GM19467 (cell line): ENCODE results near the gene CLMP.

Source experiments
- ATAC-seq: cut with Tn5 transposase; IDR thresholded peaks from one replicate; pipeline ENCODE4 v1.9.1; 2021; ENCODE audit warnings: mild to moderate bottlenecking, moderate library complexity; ENCODE audit not compliant: unreplicated experiment

The CLMP gene, protein sequence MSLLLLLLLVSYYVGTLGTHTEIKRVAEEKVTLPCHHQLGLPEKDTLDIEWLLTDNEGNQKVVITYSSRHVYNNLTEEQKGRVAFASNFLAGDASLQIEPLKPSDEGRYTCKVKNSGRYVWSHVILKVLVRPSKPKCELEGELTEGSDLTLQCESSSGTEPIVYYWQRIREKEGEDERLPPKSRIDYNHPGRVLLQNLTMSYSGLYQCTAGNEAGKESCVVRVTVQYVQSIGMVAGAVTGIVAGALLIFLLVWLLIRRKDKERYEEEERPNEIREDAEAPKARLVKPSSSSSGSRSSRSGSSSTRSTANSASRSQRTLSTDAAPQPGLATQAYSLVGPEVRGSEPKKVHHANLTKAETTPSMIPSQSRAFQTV

DNA sequence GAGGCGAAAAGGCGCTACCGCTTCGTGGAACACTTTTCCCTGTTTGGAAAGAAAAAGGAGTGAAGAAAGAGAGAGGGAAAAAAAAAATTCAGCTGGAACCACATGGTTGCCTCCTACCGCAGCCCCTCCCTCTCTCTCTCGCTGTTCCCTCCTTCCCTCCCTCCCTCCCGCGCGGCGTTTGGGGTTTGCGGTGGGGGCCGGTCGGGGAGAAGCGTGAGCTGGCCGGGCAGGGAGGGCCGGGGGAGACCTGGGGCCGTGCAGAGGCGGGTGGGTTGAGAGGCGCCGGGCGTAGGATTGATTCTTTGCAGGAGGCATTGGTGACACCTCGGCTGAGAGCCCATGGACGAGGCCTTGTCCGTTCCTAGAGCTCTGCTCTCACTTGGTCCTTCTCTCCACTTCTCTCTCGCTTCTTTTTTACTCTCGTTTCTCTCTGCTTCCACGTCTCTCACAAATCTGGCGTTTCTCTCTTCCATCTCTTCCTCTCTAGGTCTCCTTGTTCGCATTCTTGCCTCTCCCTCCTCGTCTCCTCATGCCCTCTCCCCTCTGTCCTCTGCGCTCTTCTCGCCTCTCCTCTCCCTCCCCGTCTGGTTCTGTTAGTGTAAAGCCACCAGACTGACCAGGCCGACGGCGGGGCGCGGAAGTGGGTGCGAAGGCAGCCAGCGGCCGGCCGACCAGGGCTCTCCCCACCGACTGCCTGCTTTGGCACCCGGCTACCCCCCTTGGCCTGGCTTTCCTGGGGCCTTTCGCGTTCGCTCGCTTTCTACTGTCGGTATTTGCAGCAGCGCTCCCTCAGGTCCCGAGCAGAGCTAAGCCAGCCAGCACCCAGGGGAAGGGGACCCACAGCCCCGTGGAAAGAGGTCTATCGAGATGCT lies at the start of gene CLMP:
CLMP (minus strand) TSS at position 61 of the 872 bp plus-strand sequence. CDS start 308 bp downstream, outside the sequence.
- no peak for ATAC-seq

DNA sequence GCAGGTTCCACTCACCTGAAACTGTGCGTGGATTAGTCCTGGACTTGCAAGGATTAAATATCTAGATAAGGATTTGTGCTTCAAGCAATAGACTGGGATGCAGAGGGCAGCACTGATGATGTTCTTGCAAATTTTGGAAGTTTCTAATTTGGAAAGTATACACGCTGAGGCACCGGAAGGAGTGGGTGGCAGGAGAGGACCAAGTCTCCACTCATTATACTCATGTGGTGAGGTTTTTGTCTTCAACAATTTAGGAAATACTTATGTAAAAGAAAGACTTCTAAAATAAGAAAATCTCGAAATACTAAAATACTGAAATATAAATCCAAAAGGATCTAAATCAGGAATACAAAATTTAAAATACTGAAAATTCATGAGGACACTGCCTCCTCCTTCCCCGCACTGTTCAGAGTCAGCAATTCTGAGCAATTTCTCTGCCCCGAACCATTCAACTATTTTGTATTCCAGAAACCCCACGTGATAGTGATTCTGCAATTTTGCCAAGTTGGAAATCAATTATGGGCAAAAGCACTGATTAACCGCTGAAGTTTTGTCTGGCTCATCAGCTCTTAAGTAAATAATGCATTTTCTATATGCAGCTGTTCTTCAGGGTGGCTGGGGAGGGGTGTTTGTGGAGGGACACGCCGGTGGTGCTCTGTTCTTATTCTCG lies 47.0 kb upstream of the CLMP start:
- no peak for ATAC-seq

DNA sequence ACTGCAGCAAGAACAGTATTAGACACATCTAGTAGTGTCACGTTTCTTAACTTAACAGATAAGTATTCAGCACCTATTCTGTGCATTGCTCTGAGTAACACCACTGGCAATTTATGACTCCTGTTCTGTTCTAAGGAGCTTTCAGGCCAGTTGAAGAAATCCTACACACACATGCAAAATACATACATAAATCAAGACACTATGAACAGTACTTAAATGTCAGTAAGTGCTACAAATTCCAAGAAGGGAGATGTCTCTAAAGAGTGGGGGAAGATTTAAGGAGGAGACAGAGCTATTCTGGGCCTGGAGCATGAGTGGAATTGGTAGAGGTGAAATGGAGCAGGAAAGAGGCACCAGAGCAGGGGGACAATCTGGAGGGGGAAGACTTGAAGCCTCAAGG lies 46.2 kb upstream of the CLMP start:
- ATAC-seq, result no peak

DNA sequence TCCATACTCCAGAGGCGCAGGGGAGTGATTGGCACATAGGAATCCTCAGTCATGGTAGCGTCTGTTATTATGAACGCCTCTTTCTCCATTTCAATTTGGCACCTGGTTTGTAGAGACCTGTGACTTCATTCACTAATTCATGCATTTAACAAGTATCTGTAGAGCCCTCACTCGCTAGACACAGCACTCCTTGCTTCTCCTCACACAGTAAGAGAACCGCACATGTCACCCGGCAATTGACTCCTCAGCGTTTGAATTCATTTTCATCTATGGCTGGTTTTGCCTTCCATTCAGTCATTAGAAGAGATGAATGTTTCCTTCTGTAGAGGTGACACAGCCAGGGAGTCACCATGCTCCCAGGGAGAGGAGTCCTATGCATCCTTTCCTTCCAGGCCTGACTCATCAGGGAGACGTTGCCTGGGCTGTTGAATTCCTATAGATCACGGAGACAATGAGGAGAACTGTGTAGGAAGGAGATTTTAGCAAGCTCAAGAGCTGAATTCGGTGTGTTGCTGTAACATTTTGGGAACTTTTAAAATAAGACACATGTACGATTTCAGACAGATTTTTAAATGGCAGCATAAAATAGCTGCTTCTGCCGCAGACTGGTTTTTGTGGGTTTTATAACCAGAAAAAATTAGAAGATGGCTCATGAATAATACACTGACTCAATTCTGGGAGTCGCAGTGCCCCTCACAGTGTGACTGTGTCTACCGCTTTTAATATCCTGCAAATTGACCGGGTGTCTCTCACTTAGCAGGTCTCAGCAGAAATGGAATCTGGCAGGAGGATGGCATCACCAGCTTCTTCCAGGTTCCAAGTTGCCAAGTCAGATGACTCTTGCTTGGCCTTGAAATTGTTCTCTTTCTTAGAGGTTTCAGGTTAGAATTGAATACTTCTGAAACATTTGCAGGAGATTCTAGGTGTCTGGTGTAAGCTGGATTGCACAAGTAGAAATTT lies 44.4 kb upstream of the CLMP start:
- ATAC-seq, result no peak

DNA sequence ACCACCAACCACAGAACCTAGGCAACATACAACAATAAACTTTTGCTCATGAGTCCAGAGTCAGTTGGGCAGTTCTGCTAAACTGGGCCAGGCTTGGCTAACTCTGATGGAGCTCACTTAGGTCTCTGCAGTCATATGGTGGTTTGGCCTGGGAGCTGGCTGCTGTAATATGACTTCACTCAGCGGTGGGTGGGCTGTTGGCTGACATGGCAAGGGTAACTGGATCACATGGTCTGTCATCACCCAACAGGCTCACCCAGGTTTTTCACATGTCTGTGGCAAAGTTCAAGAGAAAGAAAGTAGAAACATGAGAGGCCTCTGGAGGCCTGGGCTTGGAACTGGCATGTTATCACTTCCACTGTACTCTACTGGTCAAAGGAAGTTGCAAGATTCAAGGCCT lies 43.2 kb upstream of the CLMP start:
- no peak for ATAC-seq

DNA sequence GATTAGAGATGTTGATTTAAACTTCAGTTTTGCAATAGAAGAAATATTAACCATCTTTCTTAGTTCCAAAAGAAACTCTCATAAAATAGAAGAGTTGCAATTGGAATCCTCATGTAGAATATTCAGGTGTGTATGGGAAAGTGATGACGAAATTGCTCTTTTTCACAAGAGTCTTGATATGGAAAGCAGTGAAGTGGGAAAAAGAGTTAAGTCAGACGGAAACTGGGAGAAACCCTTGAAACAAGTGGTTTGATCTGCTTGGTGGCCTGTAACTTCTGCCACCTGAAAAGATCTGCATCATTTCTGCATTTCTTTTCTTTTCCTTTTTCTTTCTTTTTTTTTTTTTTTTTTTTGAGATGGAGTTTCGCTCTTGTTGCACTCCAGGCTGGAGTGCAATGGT lies 41.8 kb upstream of the CLMP start:
- ATAC-seq, result no peak

DNA sequence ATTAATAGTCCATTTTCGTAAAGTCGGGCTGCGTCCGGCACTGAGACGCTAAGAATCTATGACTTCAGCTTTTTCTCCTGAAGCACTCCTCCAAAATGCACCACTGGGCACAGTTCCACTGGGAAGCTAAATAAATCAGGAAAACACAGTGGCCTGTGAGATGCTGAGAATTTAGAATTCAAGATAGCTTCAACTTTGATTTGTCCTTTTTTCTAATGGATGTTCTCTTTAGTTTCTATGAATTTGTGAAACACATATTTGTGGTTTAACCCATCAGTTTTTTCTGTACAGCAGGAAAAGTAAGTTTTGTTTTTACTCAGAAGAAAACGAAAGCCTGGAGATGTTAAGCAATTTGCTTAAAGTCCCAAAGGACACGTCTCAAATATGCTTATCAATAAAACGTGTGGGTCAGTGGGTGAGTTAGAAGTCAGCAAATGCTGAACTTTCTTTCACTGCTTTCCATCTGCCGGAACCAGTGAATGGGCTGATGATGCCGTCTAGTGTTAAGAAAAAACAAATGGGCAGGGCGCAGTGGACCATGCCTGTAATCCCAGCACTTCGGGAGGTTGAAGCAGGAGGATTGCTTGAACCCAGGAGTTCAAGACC lies 40.7 kb upstream of the CLMP start:
- no peak for ATAC-seq

DNA sequence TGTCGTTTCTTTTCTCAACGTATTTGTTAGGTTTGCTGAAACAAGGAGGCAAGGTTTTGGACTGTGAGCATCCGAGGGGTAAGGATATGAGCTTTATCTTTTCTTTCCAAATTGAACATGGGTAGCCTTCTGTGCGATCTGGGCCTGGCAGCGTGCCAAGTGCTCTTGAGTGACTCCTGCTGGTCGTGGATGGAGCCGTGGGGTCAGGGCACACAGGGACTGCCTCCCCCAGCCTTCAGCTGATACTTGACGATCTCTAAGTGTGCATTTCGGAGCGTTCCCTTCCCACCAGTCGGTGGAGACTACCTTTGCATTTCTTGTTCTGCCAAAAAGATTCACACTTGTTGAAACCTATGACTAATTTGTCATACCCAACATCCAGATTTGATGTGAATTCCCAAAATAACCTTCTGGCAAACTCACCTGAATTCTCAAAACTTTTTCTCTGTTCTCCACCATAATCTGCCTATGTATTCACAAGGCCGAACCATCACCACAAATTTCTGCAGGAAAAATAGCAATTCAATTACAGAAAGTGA lies 40.1 kb upstream of the CLMP start:
- ATAC-seq, result no peak

DNA sequence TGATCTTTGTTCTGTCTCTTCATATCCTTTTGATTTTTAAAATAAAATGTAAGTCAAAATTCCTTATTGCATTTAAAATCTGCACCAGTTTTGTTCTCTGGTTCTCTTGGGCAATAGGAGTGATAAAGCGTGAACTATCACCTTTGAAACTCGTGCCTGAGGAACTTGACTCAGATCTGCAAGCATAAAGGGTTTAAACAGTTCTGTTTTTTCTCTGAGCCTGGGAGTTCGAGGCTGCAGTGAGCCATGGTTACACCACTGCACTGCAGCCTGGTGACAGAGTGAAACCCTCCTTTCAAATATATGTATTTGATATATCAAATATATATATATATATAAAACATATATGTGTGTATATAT lies 38.9 kb upstream of the CLMP start:
- ATAC-seq, result no peak

DNA sequence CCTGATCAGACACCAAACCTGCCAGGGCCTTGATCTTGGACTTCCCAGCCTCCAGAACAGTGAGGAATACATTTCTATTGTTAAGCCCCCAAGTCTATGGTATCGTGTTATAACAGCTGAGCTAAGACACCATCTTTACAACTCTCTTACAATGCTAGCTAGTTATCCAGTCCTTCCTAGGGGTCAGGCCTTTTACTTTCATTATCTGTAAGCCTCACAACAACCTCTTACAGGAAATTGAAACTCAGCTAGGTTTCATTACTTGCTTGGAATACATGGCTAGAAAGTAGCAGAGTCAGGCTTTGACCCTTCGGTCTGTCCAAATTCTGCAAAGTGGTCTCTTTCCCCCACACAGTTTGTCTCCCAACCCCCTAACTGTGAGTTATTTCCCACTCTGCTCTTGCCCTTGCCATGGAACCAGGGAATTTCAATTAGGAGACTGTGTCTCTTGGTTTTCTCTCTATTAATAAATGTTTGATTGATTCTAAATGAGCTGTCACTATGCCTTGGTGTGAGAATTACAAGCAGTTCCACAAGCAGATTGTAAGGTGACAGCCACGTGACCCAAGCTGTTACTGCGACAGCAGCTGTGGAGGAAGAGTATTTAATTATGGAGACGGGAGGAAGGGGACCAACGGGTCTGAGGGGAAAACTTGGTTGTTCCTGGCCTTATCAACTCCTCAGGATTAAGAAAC lies 38.4 kb upstream of the CLMP start:
- peak; percentile 97 for ATAC-seq

DNA sequence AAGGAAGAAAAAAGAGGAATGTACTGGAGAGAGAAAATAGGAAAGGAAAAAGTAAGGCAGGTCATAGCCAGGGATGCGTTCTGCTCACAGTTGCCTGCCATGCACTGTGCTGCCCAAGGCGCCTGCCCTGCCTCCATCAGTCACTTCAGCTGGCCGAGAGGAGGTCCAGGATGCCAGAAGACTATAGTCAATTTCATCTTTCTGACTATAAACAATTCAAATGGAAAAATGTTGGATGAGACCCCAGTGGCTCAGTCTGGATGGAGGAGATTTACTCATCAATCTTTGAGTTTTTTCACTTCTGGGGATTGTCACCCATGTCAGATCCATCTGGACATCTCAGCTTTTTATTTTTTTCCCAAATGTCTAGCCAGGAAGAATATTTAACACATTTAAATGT lies 36.7 kb upstream of the CLMP start:
- no peak for ATAC-seq

DNA sequence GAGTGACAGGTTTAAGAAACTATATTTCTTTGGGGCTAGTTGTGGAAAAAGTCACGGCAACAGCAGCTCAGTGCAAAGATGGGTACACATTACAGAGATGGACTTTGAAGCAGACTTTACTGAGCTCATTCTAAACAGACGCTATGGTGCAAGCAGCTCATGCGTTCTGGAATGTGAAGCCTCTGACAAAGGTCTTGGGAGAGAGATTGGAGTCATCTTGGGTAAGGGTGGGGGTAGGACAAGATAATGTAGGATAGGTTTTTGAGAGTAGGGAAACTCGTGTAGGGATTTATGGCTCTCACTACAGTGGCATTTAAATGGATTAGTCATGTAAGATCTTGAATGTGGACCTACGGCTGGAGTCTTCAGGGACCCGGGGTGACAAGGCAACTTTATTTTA lies 36.2 kb upstream of the CLMP start:
- no peak for ATAC-seq

DNA sequence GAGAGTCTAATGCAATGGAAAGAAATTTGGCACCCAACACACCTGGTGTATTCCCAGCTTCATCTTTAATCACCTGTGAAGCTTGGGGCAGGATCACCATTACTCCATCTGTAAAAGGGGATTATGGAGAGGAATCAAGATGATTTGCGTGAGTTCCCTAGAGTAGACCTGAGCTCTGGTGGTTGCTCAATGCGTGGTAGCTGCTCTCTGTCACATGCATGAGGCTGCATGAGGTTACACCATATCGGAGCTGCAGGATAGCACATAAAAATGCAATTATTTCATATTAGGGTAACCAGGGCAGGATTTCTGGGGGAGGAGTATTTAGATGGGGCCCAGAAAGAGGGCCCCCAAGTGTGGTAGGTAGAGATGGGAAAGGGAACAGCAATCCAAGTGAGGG lies 35.3 kb upstream of the CLMP start:
- no peak for ATAC-seq

DNA sequence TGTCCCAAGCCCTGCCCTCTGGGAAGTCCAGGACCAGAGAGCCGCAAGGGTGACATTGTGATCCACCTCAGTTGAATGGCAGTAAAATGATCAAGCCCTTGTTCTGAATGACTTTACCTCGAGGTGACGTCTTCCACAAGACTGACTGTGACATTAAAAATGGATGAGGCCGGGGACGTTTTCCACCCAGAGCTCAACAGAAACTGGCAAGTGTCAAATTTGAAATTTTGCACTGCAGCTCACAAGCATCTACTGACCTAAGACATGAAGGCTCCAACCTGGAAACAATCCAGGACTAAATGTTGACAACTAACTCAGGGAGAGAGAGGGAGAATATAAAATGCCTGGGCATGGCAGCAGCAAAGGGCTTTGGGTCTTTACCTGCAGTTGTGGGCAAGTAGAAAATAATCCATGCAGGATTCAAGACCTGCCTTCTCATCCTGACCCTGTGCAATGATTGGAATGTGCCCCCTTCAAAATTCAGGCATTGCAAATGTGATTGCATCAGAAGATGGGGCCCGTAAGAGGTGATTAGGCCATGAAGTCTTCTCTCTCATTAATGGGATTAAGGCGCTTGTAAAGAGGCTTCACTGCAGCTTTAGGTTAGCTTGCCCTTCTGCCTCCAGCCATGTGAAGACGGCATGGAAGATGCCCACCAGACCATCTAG lies 33.6 kb upstream of the CLMP start:
- no peak for ATAC-seq

DNA sequence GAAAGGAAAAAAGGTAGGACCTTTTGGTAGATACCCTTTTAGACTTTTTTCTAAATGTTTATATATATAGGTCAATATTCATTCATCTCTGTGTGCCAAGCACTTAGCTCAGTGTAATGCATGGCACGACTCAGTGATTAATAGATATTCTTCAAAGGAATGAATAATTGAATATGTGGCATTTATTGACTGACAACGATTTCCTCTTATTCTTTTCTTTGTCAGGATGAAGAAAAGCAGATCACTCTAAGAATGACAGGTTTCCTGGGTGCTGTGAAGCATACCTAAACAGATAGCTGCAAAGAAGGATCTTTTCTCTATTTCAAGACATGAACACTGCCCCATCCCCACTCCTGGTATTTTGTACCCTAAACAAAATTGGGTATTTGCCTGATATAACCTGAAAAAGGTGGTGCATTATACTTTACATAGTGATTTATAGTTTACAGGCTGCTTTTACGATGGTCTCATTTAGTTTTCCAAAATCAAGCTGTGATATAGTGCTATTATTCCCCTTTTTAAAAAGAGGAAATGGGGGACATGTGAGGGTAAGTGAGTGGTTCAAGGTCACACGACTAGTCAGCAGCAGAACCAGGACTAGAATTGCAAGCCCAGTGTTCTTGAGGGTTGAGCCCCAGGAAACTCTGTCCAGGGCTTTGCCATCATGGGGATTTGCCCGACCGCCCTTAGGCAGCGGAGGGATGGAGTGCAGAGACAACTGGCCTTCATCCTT lies 32.9 kb upstream of the CLMP start:
- ATAC-seq, result no peak

DNA sequence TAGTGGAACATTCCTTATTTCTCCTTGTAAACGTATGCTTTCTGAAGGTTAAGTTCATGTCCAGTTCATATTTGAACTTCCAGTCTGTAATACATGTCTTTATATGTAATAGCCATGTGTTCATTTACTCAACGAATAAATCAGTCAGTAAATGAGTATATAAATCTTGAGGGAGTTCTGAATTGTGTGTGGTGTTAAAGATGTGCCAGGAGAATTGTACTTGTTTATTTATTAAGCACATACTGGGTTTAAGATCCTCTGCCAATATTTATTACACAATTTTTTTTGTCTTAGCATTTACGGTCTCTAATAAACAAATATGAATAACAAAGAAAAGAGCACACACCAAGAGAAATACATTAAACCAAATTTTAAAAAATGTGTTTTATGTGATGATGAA lies 26.5 kb upstream of the CLMP start:
- no peak for ATAC-seq

DNA sequence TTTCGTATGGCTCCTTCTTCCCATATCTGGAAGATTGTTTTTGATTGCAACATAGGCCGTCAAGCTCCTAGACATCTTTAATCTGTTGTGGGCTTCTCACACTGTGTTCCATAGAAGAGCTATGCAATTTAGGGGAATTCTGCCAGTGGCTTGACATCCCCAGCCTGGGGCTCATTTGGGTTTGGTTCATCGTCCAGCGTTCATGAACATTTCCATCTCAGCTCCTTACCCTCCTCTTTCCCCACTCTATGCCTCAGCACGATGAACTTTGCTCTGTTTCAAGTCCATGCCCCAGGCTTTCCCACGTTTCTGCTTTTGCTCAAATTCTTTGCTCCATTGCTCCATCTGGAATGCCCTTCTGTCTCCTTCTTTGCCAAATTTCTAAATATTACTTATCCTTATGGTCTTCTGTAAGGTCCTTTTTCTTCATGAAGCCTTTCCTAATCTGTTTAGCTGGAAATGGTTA lies 26.1 kb upstream of the CLMP start:
- no peak for ATAC-seq
